Thoracic aorta (tissue), 2 donors: ENCODE data around the gene GPS1. TPM values are rescaled to one million over a fixed set of nuclear protein-coding genes. Genes with fewer than 3 reads are reported as not detected.

Source experiments
- ATAC-seq: fragments of 150-250 bp; one replicate; pipeline ENCODE4 v1.8.0; 2017; ENCODE audit warnings: low read depth; ENCODE audit not compliant: insufficient number of reproducible peaks, low FRiP score
- DNase-seq: peaks from one replicate; pipeline ENCODE4 v3.0.0-alpha.2; 2020; ENCODE audit warnings: low spot score
- H3K27ac ChIP-seq, 2 donors: fragments of 200-600 bp; sonication (generic); 1 replicate in 1 of 2; 2 replicates in 1 of 2; pipeline ENCODE4 v1.5.1; 2016; ENCODE audit warnings: mild to moderate bottlenecking in 2 of 2, moderate library complexity in 2 of 2
- H3K27me3 ChIP-seq: fragments of 200-600 bp; sonication (generic); replicated peaks from 2 replicates; pipeline ENCODE4 v1.6.0; 2016; ENCODE audit warnings: mild to moderate bottlenecking; ENCODE audit not compliant: insufficient read depth
- H3K36me3 ChIP-seq: fragments of 200-600 bp; sonication (generic); one replicate; pipeline ENCODE4 v1.5.1; 2016
- H3K4me1 ChIP-seq, 2 donors: fragments of 200-600 bp; sonication (generic); 1 replicate in 1 of 2; 2 replicates in 1 of 2; pipeline versions ENCODE4 v1.5.1 to v1.6.0; 2016; ENCODE audit warnings: low read depth in 2 of 2, mild to moderate bottlenecking in 1 of 2; ENCODE audit not compliant: control insufficient read depth in 1 of 2
- H3K4me3 ChIP-seq: fragments of 200-600 bp; sonication (generic); 2 replicates; pipeline ENCODE4 v1.5.1; 2016; ENCODE audit warnings: mild to moderate bottlenecking
- H3K9me3 ChIP-seq: fragments of 200-600 bp; sonication (generic); 2 replicates; pipeline ENCODE4 v1.5.1; 2016
- CTCF ChIP-seq: fragments of 200-600 bp; sonication (generic); IDR thresholded peaks from one replicate; pipeline ENCODE4 v1.5.1; 2019; ENCODE audit warnings: antibody characterized with exemption
- total RNA-seq, 2 donors: library from RNA; depleted of rRNA; stranded (reverse); fragments of >200 nt; gene quantifications; one replicate each; pipeline versions ENCODE4 v1.1.0 to v1.2.3, GENCODE V29; 2016

GPS1 gene
- total RNA-seq, 2 donors from 2014 or later, result 43.2 to 91.9 TPM

GRCh38 chr17:82025401-82026107 is 26.1 kb upstream of the GPS1 start:
- Histone ChIP-seq H3K36me3 (no peaks in the 10 kb centered on the region), H3K4me3 (no peak overlapping the region), H3K27ac (no peak overlapping the region), H3K9me3 (no peaks in the 10 kb centered on the region), H3K27me3 (no peaks in the 10 kb centered on the region), H3K4me1 (peaks cover 19 to 31% of the 10 kb centered on the region in 2 donors)
- ATAC-seq, result no peak
- no peak for DNase-seq
- no peak for TF ChIP-seq CTCF

GRCh38 chr17:82028246-82028645 is 23.5 kb upstream of the GPS1 start:
- TF ChIP-seq CTCF, result no peak
- ATAC-seq (no peak), DNase-seq (no peak)
- H3K9me3 ChIP-seq, result no peaks in the 10 kb centered on the region
- peaks cover 12 to 25% of the 10 kb centered on the region in 2 donors for H3K4me1 ChIP-seq
- H3K27ac ChIP-seq, result no peak overlapping the region
- H3K4me3 ChIP-seq, result no peak overlapping the region
- no peaks in the 10 kb centered on the region for H3K36me3 ChIP-seq
- no peaks in the 10 kb centered on the region for H3K27me3 ChIP-seq

DNA sequence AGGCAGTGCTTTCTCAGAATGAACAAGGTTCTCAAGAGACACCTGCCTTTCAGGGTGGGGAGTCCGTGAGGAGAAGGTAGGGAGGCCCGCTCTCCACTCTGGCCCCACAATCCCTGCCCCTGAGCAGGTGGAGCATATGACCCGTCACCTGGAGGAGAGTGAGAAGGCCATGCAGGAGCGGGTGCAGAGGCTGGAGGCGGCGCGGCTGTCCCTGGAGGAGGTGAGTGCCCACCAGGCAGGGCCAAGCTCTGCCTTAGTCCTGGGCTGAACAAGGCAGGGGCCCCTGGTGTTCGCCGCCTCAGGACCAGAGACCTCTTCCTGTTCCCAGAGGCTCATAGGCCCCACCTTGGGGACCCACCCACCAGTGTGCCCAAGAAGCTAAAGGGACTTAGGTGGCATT is 22.7 kb upstream of the GPS1 start:
- H3K27me3 ChIP-seq, result no peaks in the 10 kb centered on the region
- ATAC-seq (no peak), DNase-seq (no peak)
- no peak overlapping the region for H3K27ac ChIP-seq
- no peak overlapping the region for H3K4me3 ChIP-seq
- TF ChIP-seq CTCF, result no peak
- H3K4me1 ChIP-seq, result peaks cover 9 to 20% of the 10 kb centered on the region in 2 donors
- H3K36me3 ChIP-seq, result no peaks in the 10 kb centered on the region
- H3K9me3 ChIP-seq, result no peaks in the 10 kb centered on the region

DNA sequence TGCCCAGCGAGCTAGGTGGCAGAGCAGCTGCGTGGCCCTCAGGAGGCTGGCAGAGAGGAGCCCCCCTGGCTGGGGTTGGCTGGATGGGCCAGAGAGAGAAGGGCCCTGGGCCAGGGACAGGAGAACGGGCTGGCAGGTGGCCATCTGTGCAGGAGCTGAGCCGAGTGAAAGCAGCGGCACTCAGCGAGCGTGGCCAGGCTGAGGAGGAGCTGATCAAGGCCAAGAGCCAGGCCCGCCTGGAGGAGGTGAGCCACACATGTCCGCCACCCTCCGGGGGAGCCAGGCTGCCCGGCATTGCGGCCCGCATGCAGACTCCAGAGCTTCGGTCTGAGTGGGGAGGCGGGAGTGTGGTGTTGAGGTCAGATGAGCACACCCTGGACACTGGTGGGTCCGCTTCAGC is 22.3 kb upstream of the GPS1 start:
- H3K27ac ChIP-seq, result no peak overlapping the region
- H3K36me3 ChIP-seq, result no peaks in the 10 kb centered on the region
- DNase-seq (no peak), ATAC-seq (no peak)
- H3K4me1 ChIP-seq, result peaks cover 8 to 16% of the 10 kb centered on the region in 2 donors
- TF ChIP-seq CTCF, result no peak
- H3K9me3 ChIP-seq, result no peaks in the 10 kb centered on the region
- H3K27me3 ChIP-seq, result no peaks in the 10 kb centered on the region
- no peak overlapping the region for H3K4me3 ChIP-seq

GRCh38 chr17:82029990-82030469 is 21.7 kb upstream of the GPS1 start:
- Histone ChIP-seq H3K4me1 (peaks cover 8 to 15% of the 10 kb centered on the region in 2 donors), H3K4me3 (peak overlapping the region; percentile 74), H3K27me3 (no peaks in the 10 kb centered on the region), H3K27ac (no peak overlapping the region), H3K36me3 (no peaks in the 10 kb centered on the region), H3K9me3 (no peaks in the 10 kb centered on the region)
- TF ChIP-seq CTCF, result no peak
- DNase-seq (no peak), ATAC-seq (no peak)
